Measurements from ENCODE around the gene TPST1. TPM values are rescaled to one million over a fixed set of nuclear protein-coding genes. Genes with fewer than 3 reads are reported as not detected.

TPST1 gene
- total and polyA plus RNA-seq, 2 of the 8 experiments (the other 6 are each of a cell fraction or from before 2014, with no cell fraction given) = 8.2 to 18.4 TPM

DNA sequence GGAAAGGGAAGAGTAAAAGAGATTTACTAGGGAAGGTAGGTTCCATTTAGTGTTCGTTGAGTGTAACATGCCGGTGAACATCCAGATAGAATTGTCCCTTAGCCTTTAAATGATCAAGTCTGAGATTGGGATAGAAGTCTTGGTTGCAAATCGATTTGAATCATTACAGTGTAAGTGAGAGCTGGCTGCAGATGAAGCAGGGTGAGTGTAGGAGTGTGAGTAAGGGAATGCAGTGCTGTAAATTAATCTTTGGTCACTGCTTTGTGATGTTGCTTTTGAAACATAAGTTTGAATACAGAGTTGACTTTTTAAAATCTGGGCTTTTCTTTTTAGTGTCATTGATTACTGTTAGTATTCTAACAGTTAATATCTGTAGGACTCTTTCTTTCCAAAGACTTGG is 16.3 kb downstream of the TPST1 start:
- Histone ChIP-seq H2AFZ (ENCODE audit: low read length) (no peak overlapping the region), H2AK5ac (ENCODE audit: low read depth, low read length) (no peak overlapping the region), H3K27me3 (replicated peaks in 1 of 4; ENCODE audit: control insufficient read depth in 3 of 4, extremely low read depth in 1 of 4, insufficient read depth in 3 of 4, low read length in 3 of 4) (no peaks in the 10 kb centered on the region), H3K79me1 (ENCODE audit: low read depth, low read length) (peaks cover 3% of the 10 kb centered on the region; the same call in 1 of the 2 replicates), H4K8ac (ENCODE audit: extremely low read depth, insufficient read depth, low read length) (no peak overlapping the region), H3K4me2 (ENCODE audit: insufficient read depth in 1 of 2, low read depth in 2 of 2, low read length in 2 of 2) (no peak overlapping the region), H3K23me2 (ENCODE audit: low read depth, low read length) (no peaks in the 10 kb centered on the region), H3K9me3 (ENCODE audit: insufficient read depth in 2 of 2, low read depth in 1 of 2, low read length in 1 of 2) (no peaks in the 10 kb centered on the region), H3K9ac (replicated peaks in 1 of 4; ENCODE audit: extremely low read depth in 1 of 4, low read depth in 3 of 4, low read length in 3 of 4) (no peak overlapping the region), H2BK5ac (ENCODE audit: low read depth, low read length) (no peak overlapping the region), H2BK20ac (ENCODE audit: low read length) (no peak overlapping the region), H3K27ac (ENCODE audit: low read depth, low read length) (no peak overlapping the region), H2BK12ac (ENCODE audit: low read depth, low read length) (no peak overlapping the region), H3K56ac (replicated peaks; ENCODE audit: insufficient read length, low read depth, low read length) (no peak overlapping the region), H3K36me3 (ENCODE audit: control insufficient read depth in 2 of 4, insufficient read depth in 4 of 4, low read length in 3 of 4) (no peaks in the 10 kb centered on the region), H3K23ac (ENCODE audit: insufficient read length) (no peak overlapping the region), H3K4me1 (replicated peaks in 1 of 4; ENCODE audit: control insufficient read depth in 3 of 4, insufficient read depth in 4 of 4, low read length in 3 of 4) (no peaks in the 10 kb centered on the region), H3K4me3 (ENCODE audit: extremely low read depth in 1 of 4, insufficient read depth in 2 of 4, low read depth in 3 of 4, low read length in 4 of 4) (no peak overlapping the region), H3K14ac (ENCODE audit: insufficient read length) (no peak overlapping the region), H3K79me2 (ENCODE audit: control insufficient read depth in 1 of 2, insufficient read depth in 2 of 2, low read length in 2 of 2) (peaks cover 0 to 17% of the 10 kb centered on the region in 2 experiments; a peak in 2 of 4 replicates), H3K18ac (ENCODE audit: extremely low read depth, low read length) (no peak overlapping the region), H2BK15ac (ENCODE audit: low read length) (no peak overlapping the region), H4K5ac (ENCODE audit: insufficient read length, low read depth, low read length) (no peak overlapping the region), H4K20me1 (replicated peaks in 1 of 2; ENCODE audit: control insufficient read depth in 1 of 2, insufficient read depth in 2 of 2, low read length in 2 of 2) (peaks cover 0 to 1% of the 10 kb centered on the region in 2 experiments), H4K91ac (replicated peaks; ENCODE audit: insufficient read length, low read length) (no peak overlapping the region), H3K4ac (replicated peaks; ENCODE audit: insufficient read length, low read depth, low read length) (no peak overlapping the region), H2BK120ac (replicated peaks; ENCODE audit: low read depth, low read length) (no peak overlapping the region)
- POLR2A ChIA-PET (ENCODE audit: partially characterized antibody) = no interaction called here
- CTCF ChIA-PET (ENCODE audit: partially characterized antibody) = no interaction called here
- TF ChIP-seq ASH2L (IDR thresholded peaks at IDR 0.05; ENCODE audit: low read length) = no peak
- WGBS, 2 experiments (ENCODE audit: extremely low coverage in 1 of 2, insufficient coverage in 1 of 2, insufficient read length in 1 of 2, insufficient replicate concordance in 2 of 2, low coverage in 1 of 2, low lambda C conversion rate in 2 of 2, missing lambda C conversion rate in 1 of 2) = 86% methylated on average over 3 of the region's 3 CpGs; no CpG with 5 or more reads in 1 of the 2 experiments
- FAIRE-seq = no peak
- DNase-seq (ENCODE audit: low read depth in 1 of 2, low spot score in 2 of 2) = no peak

Measured in H1 (cell line).